Measurements from ENCODE around the gene DFFB.
A peak's percentile ranks its signal among the peaks of the same experiment; 100 is the strongest.

DFFB gene

GRCh38 chr1:3907621-3908165 lies 50.4 kb downstream of the DFFB start:
- DNase-seq (ENCODE audit: low read depth): no peak
- no peak overlapping the region for H3K4me3 ChIP-seq (ENCODE audit: low read length)
- TF ChIP-seq, protein P1, sequence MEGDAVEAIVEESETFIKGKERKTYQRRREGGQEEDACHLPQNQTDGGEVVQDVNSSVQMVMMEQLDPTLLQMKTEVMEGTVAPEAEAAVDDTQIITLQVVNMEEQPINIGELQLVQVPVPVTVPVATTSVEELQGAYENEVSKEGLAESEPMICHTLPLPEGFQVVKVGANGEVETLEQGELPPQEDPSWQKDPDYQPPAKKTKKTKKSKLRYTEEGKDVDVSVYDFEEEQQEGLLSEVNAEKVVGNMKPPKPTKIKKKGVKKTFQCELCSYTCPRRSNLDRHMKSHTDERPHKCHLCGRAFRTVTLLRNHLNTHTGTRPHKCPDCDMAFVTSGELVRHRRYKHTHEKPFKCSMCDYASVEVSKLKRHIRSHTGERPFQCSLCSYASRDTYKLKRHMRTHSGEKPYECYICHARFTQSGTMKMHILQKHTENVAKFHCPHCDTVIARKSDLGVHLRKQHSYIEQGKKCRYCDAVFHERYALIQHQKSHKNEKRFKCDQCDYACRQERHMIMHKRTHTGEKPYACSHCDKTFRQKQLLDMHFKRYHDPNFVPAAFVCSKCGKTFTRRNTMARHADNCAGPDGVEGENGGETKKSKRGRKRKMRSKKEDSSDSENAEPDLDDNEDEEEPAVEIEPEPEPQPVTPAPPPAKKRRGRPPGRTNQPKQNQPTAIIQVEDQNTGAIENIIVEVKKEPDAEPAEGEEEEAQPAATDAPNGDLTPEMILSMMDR (conservative IDR thresholded peaks at IDR 0.05; ENCODE audit: low read depth, low read length): no peak

GRCh38 chr1:3908886-3909517 lies 51.7 kb downstream of the DFFB start:
- TF ChIP-seq, protein P1 (conservative IDR thresholded peaks at IDR 0.05; ENCODE audit: low read depth, low read length): no peak
- no peak overlapping the region for H3K4me3 ChIP-seq (ENCODE audit: low read length)
- DNase-seq (ENCODE audit: low read depth): no peak

DNA sequence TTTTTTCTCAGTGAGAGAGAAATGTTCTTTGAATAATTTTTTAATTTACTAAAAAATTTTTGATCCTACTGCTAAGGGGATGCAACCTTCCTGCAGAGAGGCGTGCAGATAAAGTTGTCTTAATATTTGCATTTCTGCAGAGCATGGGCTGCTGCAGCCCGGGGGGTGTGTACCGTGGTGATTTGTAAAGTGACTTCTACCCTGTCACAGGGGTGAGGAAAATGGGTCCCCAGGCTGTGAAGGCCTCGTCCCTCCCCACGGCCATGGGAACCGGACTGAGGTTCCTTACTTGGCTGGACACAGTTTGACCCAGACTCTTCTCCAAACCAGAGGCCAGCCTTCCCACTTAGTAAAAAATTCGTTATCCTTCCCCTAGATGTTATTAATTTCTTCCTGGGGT lies 52.3 kb downstream of the DFFB start:
- TF ChIP-seq, protein P1 (conservative IDR thresholded peaks at IDR 0.05; ENCODE audit: low read depth, low read length): no peak
- DNase-seq (ENCODE audit: low read depth): no peak
- H3K4me3 ChIP-seq (ENCODE audit: low read length): no peak overlapping the region

GRCh38 chr1:3910049-3910731 lies 52.9 kb downstream of the DFFB start:
- H3K4me3 ChIP-seq (ENCODE audit: low read length): no peak overlapping the region
- no peak for DNase-seq (ENCODE audit: low read depth)
- TF ChIP-seq, protein P1 (conservative IDR thresholded peaks at IDR 0.05; ENCODE audit: low read depth, low read length): no peak

DNA sequence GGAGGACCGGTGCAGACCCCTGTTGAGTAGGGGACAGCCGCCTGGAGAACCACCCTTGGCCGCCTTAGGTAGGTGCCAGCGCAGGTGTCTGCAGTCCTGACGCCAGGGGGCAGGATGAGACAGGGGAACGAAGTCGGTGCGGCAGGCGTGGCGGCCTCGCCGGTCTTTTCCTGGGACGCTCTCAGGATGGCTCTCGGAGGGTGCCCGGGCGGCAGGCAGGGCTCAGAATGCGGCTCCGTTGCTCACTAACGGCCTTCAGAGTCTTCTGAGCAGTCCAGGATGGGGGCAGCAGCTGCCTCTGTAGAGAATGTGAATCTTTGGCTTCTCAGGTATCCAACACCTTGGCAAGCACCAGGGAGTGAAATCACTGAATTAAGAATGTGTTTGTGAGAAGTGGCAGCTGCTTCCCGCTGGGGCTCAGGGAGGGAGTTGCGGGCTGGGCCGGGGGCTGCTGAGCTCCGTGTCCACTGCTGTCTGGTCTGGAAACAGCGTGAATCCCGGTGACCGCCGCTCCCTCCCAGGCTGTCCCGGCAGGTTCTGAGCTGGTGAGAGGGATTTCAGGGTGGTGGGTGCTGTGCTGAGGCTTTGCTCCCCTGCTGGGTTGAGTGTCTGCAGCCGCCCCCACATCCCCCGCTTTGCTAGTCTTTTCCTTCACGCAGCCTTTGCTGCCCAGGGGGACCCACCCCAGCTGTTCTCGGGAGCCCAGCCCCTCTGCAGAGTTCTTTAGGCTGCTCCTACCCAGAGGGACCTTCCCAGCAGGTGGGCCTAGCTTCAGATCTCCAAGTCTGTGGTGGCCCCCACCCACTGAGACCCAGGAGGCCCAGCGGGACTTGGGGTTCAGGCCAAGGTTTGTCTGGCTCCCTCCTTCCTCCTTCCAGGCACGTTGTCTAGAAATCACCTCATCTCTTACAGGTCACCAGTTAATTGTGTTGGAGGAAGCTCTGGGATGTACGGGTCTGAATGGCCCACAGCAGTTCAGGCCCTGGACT lies 53.9 kb downstream of the DFFB start:
- H3K4me3 ChIP-seq (ENCODE audit: low read length): no peak overlapping the region
- no peak for DNase-seq (ENCODE audit: low read depth)
- TF ChIP-seq, protein P1 (conservative IDR thresholded peaks at IDR 0.05; ENCODE audit: low read depth, low read length): peak; percentile 80

- TF ChIP-seq, protein P1 (conservative IDR thresholded peaks at IDR 0.05; ENCODE audit: low read depth, low read length): no peak
- no peak for DNase-seq (ENCODE audit: low read depth)
- no peak overlapping the region for H3K4me3 ChIP-seq (ENCODE audit: low read length)
Measured at GRCh38 chr1:3911981-3912808, 54.9 kb downstream of the DFFB start.

All from retinal pigment epithelial cell (primary cell).